GM21717 (cell line): ENCODE data around the gene GIMAP6.
"Not testable (repeated sequence)": the region's sequence is repeated elsewhere in the genome, so short reads cannot be mapped to it uniquely, and the experiment has no call there.

ENCODE experiments used
- ATAC-seq: cut with Tn5 transposase; IDR thresholded peaks from one replicate; pipeline ENCODE4 v1.9.1; 2021; ENCODE audit warnings: mild to moderate bottlenecking, moderate library complexity; ENCODE audit not compliant: unreplicated experiment

The GIMAP6 gene

GRCh38 chr7:150631866-150632864, at the start of gene GIMAP6:
Gene GIMAP6 (minus strand): TSS chr7:150632385. CDS start chr7:150630142, 2,243 bp downstream.
- peak; percentile 82 for ATAC-seq

- ATAC-seq, result not testable (repeated sequence)
Measured at GRCh38 chr7:150680364-150680763, 48.2 kb upstream of the GIMAP6 start.

GRCh38 chr7:150678601-150679000, 46.4 kb upstream of the GIMAP6 start:
- not testable (repeated sequence) for ATAC-seq

GRCh38 chr7:150676854-150677253, 44.7 kb upstream of the GIMAP6 start:
- not testable (repeated sequence) for ATAC-seq

- not testable (repeated sequence) for ATAC-seq
Measured at GRCh38 chr7:150676276-150676675, 44.1 kb upstream of the GIMAP6 start.

- ATAC-seq, result no peak
Measured at GRCh38 chr7:150675714-150676113, 43.5 kb upstream of the GIMAP6 start.

- not testable (repeated sequence) for ATAC-seq
Measured at GRCh38 chr7:150671798-150672585, 39.8 kb upstream of the GIMAP6 start.

- ATAC-seq, result no peak
Measured at GRCh38 chr7:150668977-150669376, 36.8 kb upstream of the GIMAP6 start.

GRCh38 chr7:150668472-150668911, 36.3 kb upstream of the GIMAP6 start:
- peak; percentile 74 for ATAC-seq

GRCh38 chr7:150666412-150666811, 34.2 kb upstream of the GIMAP6 start:
- no peak for ATAC-seq

GRCh38 chr7:150665896-150666295, 33.7 kb upstream of the GIMAP6 start:
- no peak for ATAC-seq

GRCh38 chr7:150665089-150665748, 33.0 kb upstream of the GIMAP6 start:
- no peak for ATAC-seq

- peak; percentile 41 for ATAC-seq
Measured at GRCh38 chr7:150663802-150664494, 31.8 kb upstream of the GIMAP6 start.

- not testable (repeated sequence) for ATAC-seq
Measured at GRCh38 chr7:150662821-150663220, 30.6 kb upstream of the GIMAP6 start.

GRCh38 chr7:150660939-150661613, 28.9 kb upstream of the GIMAP6 start:
- ATAC-seq, result no peak

GRCh38 chr7:150657526-150657925, 25.3 kb upstream of the GIMAP6 start:
- no peak for ATAC-seq

GRCh38 chr7:150656047-150656446, 23.9 kb upstream of the GIMAP6 start:
- ATAC-seq, result no peak

- ATAC-seq, result no peak
Measured at GRCh38 chr7:150654692-150655091, 22.5 kb upstream of the GIMAP6 start.

- ATAC-seq, result no peak
Measured at GRCh38 chr7:150649080-150649385, 16.8 kb upstream of the GIMAP6 start.
